SK-N-SH (cell line): ENCODE measurements around the gene ZFX. TPM values are rescaled to one million over a fixed set of nuclear protein-coding genes. Genes with fewer than 3 reads are reported as not detected.

Experiments
- CTCF ChIA-PET: fragments of 300-600, 350-600 bp; formaldehyde crosslinking; extraction: SDS; loops from one replicate; lab custom pipeline; 2021; lab: Yijun Ruan, JAX
- POLR2A ChIA-PET: fragments of 350-600 bp; sonication (Branson Sonifier 250); formaldehyde crosslinking; extraction: SDS; loops from one replicate; lab custom pipeline; 2020; ENCODE audit warnings: antibody characterized with exemption, inconsistent platforms; lab: Yijun Ruan, JAX
- DNase-seq: peaks from one replicate; pipeline ENCODE4 v3.0.0; 2012
- H2AFZ ChIP-seq: fragments of 200-600 bp; sonication (generic); 2 replicates; pipeline ENCODE4 v1.8.1; 2016; ENCODE audit warnings: antibody characterized with exemption, mild to moderate bottlenecking, low read depth
- H3F3A ChIP-seq: fragments of 200-600 bp; sonication (generic); replicated peaks from 2 replicates; pipeline ENCODE3; 2016; ENCODE audit warnings: antibody characterized with exemption, mild to moderate bottlenecking; ENCODE audit not compliant: insufficient read depth
- H3K27ac ChIP-seq, 2 experiments: fragments of 200-500 bp in 1 of 2; fragments of 200-600 bp in 1 of 2; sonication (Bioruptor generic) in 1 of 2; sonication (generic), shearing (Covaris generic) in 1 of 2; 2 replicates each; pipeline versions ENCODE4 v1.5.1 to v1.6.1; 2014 to 2016; ENCODE audit warnings: low read depth in 2 of 2, inconsistent platforms in 1 of 2, low read length in 1 of 2, mild to moderate bottlenecking in 1 of 2, mixed read lengths in 1 of 2
- H3K27me3 ChIP-seq: fragments of 200-600 bp; sonication (generic), shearing (Covaris generic); 2 replicates; pipeline ENCODE4 v1.6.1; 2016; ENCODE audit warnings: mixed run types; ENCODE audit not compliant: insufficient read depth
- H3K36me3 ChIP-seq, 2 experiments: fragments of 200-500 bp in 1 of 2; fragments of 200-600 bp in 1 of 2; sonication (Bioruptor generic) in 1 of 2; sonication (generic) in 1 of 2; replicated peaks in 1 of 2; 2 replicates each; pipeline versions ENCODE3 to v1.5.1; 2014 to 2016; ENCODE audit warnings: low read length in 1 of 2, mild to moderate bottlenecking in 1 of 2; ENCODE audit not compliant: insufficient read depth in 2 of 2, control insufficient read depth in 1 of 2
- H3K4me1 ChIP-seq, 2 experiments: fragments of 200-500 bp in 1 of 2; fragments of 200-600 bp in 1 of 2; sonication (Bioruptor generic) in 1 of 2; sonication (generic), shearing (Covaris generic) in 1 of 2; 2 replicates each; pipeline versions ENCODE4 v1.5.1 to v1.6.1; 2014 to 2016; ENCODE audit warnings: low read depth in 1 of 2, low read length in 1 of 2, mixed run types in 1 of 2; ENCODE audit not compliant: insufficient read depth in 2 of 2, control insufficient read depth in 1 of 2
- H3K4me2 ChIP-seq: fragments of 200-600 bp; sonication (generic), shearing (Covaris generic); 2 replicates; pipeline ENCODE4 v1.6.1; 2017; ENCODE audit warnings: mixed run types
- H3K4me3 ChIP-seq, 2 experiments: fragments of 200-500 bp in 1 of 2; fragments of 200-600 bp in 1 of 2; sonication (Bioruptor generic) in 1 of 2; sonication (generic), shearing (Covaris generic) in 1 of 2; 2 replicates each; pipeline versions ENCODE4 v1.5.1 to v1.8.1; 2014 to 2016; ENCODE audit warnings: low read depth in 2 of 2, inconsistent platforms in 1 of 2, low read length in 1 of 2, mild to moderate bottlenecking in 1 of 2, mixed read lengths in 1 of 2, moderate library complexity in 1 of 2
- H3K79me2 ChIP-seq: fragments of 200-600 bp; sonication (generic); 2 replicates; pipeline ENCODE4 v1.8.1; 2017; ENCODE audit warnings: mild to moderate bottlenecking; ENCODE audit not compliant: insufficient read depth
- H3K9ac ChIP-seq: fragments of 200-600 bp; sonication (generic); 2 replicates; pipeline ENCODE4 v1.6.1; 2017; ENCODE audit warnings: mixed run types
- H3K9me2 ChIP-seq: fragments of 200-600 bp; sonication (generic); 2 replicates; pipeline ENCODE4 v1.6.1; 2017; ENCODE audit warnings: mixed run types
- H3K9me3 ChIP-seq: fragments of 200-600 bp; sonication (generic); 2 replicates; pipeline ENCODE4 v1.6.1; 2017; ENCODE audit warnings: mixed run types, mild to moderate bottlenecking, moderate library complexity
- H4K20me1 ChIP-seq: fragments of 200-600 bp; sonication (generic); 2 replicates; pipeline ENCODE4 v1.6.1; 2017; ENCODE audit warnings: mild to moderate bottlenecking, mixed run types; ENCODE audit not compliant: insufficient read depth
- EP300 ChIP-seq, 2 experiments: IDR thresholded peaks; 2 replicates each; pipeline versions ENCODE4 v1.4.0 to v1.6.1; 2012; ENCODE audit warnings: borderline replicate concordance in 1 of 2, low read depth in 1 of 2, low read length in 1 of 2
- EZH2phosphoT487 ChIP-seq: fragments of 200-600 bp; sonication (generic); IDR thresholded peaks from 2 replicates; pipeline ENCODE4 v1.6.1; 2017; ENCODE audit warnings: low read depth, mixed run types, mild to moderate bottlenecking, antibody characterized with exemption, moderate library complexity, borderline replicate concordance
- FOSL2 ChIP-seq: IDR thresholded peaks from 2 replicates; pipeline ENCODE4 v1.4.0; 2012; ENCODE audit warnings: low read depth, mild to moderate bottlenecking, moderate library complexity, borderline replicate concordance
- FOXJ3 ChIP-seq: sonication (generic); formaldehyde crosslinking; IDR thresholded peaks from 2 replicates; pipeline ENCODE4 v1.5.1; 2020; ENCODE audit warnings: mild to moderate bottlenecking, missing genetic modification reagents
- JUND ChIP-seq: IDR thresholded peaks from 2 replicates; pipeline ENCODE4 v1.4.0; 2012
- MXI1 ChIP-seq: IDR thresholded peaks from 2 replicates; pipeline ENCODE4 v1.6.1; 2012; ENCODE audit warnings: mild to moderate bottlenecking, low read depth, low read length, improper control_type of control experiment
- NFIC ChIP-seq: IDR thresholded peaks from 2 replicates; pipeline ENCODE4 v1.4.0; 2012; ENCODE audit warnings: borderline replicate concordance
- NRF1 ChIP-seq: IDR thresholded peaks from 2 replicates; pipeline ENCODE4 v1.6.1; 2012; ENCODE audit warnings: low read depth, mild to moderate bottlenecking, low read length
- RFX5 ChIP-seq: IDR thresholded peaks from 2 replicates; pipeline ENCODE4 v1.6.1; 2012; ENCODE audit warnings: mild to moderate bottlenecking, improper control_type of control experiment, low read length
- TAF1 ChIP-seq: IDR thresholded peaks from 2 replicates; pipeline ENCODE4 v1.6.1; 2012; ENCODE audit warnings: low read depth, mild to moderate bottlenecking, low read length, moderate library complexity, borderline replicate concordance
- TCF12 ChIP-seq: IDR thresholded peaks from 2 replicates; pipeline ENCODE4 v1.4.0; 2012
- WGBS: methylation state at CpG from one replicate; pipeline ENCODE4 v1.1.6; 2017; ENCODE audit warnings: low lambda C conversion rate; 5-methylcytosine and 5-hydroxymethylcytosine counted together
- polyA plus RNA-seq, 3 experiments: library from polyadenylated mRNA; depleted of rRNA; stranded (reverse); fragments of >200 nt; gene quantifications; 2 replicates each; pipeline ENCODE4 v1.2.3, GENCODE V29; 2012
- TF ChIP-seq, protein P1 (sequence below): IDR thresholded peaks from 2 replicates; pipeline ENCODE4 v1.4.0; 2012; ENCODE audit warnings: low read depth, borderline replicate concordance
- TF ChIP-seq, protein P2 (sequence below): fragments of 150-350 bp; IDR thresholded peaks from 2 replicates; pipeline ENCODE4 v1.6.1; 2016; ENCODE audit warnings: mild to moderate bottlenecking, low read depth, low read length
- TF ChIP-seq, protein P3 (sequence below): IDR thresholded peaks from 2 replicates; pipeline ENCODE4 v1.4.0; 2012; ENCODE audit warnings: low read depth
- TF ChIP-seq, protein P4 (sequence below): fragments of 150-350 bp; IDR thresholded peaks from 2 replicates; pipeline ENCODE4 v1.6.1; 2017; ENCODE audit warnings: antibody characterized with exemption, low read length, low read depth, borderline replicate concordance
- TF ChIP-seq, protein P5 (sequence below): IDR thresholded peaks from 2 replicates; pipeline ENCODE4 v1.4.0; 2012; ENCODE audit warnings: low read depth, borderline replicate concordance

ZFX gene
- polyA plus RNA-seq, 1 of the 3 experiments (the other 2 are of a cell fraction): 9.0 TPM

DNA sequence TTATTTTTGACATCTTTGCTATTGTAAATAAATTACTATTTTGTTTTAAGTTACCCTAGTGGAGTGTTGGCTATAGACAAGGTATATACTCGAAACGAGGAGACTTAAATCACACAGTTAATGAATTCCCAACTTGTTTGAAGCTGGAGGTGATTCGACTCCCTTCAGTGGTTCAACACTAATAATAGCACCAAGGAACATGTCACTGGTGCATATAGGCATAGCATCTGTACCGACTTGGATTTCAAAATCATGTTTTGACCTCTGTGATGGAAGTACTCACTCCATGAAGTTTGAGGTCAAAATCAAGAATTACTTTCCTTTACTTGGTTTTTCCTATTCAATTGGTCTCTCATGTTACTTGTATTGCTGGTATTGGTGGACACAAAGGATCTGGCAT, 66.5 kb downstream of the ZFX start (continued):
- TF ChIP-seq EP300 (IDR thresholded peaks at IDR 0.05; ENCODE audit: borderline replicate concordance in 1 of 2, low read depth in 1 of 2, low read length in 1 of 2) (no peak), TCF12 (no peak), MXI1 (no peak), EZH2phosphoT487 (no peak), JUND (no peak)
- TF ChIP-seq, protein P1, sequence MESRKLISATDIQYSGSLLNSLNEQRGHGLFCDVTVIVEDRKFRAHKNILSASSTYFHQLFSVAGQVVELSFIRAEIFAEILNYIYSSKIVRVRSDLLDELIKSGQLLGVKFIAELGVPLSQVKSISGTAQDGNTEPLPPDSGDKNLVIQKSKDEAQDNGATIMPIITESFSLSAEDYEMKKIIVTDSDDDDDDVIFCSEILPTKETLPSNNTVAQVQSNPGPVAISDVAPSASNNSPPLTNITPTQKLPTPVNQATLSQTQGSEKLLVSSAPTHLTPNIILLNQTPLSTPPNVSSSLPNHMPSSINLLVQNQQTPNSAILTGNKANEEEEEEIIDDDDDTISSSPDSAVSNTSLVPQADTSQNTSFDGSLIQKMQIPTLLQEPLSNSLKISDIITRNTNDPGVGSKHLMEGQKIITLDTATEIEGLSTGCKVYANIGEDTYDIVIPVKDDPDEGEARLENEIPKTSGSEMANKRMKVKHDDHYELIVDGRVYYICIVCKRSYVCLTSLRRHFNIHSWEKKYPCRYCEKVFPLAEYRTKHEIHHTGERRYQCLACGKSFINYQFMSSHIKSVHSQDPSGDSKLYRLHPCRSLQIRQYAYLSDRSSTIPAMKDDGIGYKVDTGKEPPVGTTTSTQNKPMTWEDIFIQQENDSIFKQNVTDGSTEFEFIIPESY: no peak
- TF ChIP-seq, protein P2, sequence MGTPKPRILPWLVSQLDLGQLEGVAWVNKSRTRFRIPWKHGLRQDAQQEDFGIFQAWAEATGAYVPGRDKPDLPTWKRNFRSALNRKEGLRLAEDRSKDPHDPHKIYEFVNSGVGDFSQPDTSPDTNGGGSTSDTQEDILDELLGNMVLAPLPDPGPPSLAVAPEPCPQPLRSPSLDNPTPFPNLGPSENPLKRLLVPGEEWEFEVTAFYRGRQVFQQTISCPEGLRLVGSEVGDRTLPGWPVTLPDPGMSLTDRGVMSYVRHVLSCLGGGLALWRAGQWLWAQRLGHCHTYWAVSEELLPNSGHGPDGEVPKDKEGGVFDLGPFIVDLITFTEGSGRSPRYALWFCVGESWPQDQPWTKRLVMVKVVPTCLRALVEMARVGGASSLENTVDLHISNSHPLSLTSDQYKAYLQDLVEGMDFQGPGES: no peak
- TF ChIP-seq, protein P3, sequence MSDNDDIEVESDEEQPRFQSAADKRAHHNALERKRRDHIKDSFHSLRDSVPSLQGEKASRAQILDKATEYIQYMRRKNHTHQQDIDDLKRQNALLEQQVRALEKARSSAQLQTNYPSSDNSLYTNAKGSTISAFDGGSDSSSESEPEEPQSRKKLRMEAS: no peak

DNA sequence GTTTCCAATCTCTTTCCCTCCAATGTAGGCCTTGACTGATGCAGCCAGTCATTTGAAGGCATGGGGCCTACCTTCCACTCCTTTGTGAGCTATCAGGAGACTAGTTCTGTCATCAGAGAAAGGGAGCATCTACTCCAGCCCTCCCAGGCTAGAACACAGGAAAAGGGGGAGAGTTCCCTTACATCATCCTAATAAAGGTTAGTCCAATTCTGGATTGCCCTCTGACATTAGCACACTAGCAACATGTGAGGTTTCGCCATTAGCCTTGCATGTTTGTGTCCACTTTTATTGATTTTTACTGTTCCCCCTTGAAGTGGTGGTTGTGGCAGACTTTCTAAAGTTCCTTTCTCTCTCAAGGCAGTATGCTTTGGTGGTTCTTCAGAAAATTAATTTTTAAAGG, 67.3 kb downstream of the ZFX start:
- no peak for DNase-seq
- Histone ChIP-seq H3K79me2 (peaks cover 8% of the 10 kb centered on the region; the same call in 1 of the 2 replicates), H3K9ac (no peak overlapping the region), H3K27me3 (no peaks in the 10 kb centered on the region), H3F3A (peaks cover 17% of the 10 kb centered on the region), H3K4me1 (no peaks in the 10 kb centered on the region), H3K9me3 (no peaks in the 10 kb centered on the region), H3K4me3 (no peak overlapping the region), H2AFZ (no peak overlapping the region), H3K4me2 (no peak overlapping the region), H3K9me2 (no peaks in the 10 kb centered on the region), H3K36me3 (peaks cover 26 to 29% of the 10 kb centered on the region in 2 experiments), H3K27ac (no peak overlapping the region), H4K20me1 (0 out of 2 replicates have a peak, but pooled peaks cover 4% of the 10 kb centered on the region)
- 100% methylated on average over 1 of the region's 1 CpG for WGBS
- POLR2A ChIA-PET: no interaction called here
- CTCF ChIA-PET: interaction anchor here (1.1 kb wide), 1 partner anchor 23 kb away, joined by 3 read pairs; no protein-coding TSS in a partner anchor
- TF ChIP-seq FOSL2 (no peak), JUND (no peak), RFX5 (no peak), FOXJ3 (CRISPR knock-in tag) (no peak), NRF1 (no peak), TAF1 (no peak), NFIC (no peak)
- TF ChIP-seq, protein P4, sequence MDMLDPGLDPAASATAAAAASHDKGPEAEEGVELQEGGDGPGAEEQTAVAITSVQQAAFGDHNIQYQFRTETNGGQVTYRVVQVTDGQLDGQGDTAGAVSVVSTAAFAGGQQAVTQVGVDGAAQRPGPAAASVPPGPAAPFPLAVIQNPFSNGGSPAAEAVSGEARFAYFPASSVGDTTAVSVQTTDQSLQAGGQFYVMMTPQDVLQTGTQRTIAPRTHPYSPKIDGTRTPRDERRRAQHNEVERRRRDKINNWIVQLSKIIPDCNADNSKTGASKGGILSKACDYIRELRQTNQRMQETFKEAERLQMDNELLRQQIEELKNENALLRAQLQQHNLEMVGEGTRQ: no peak
- TF ChIP-seq, protein P5, sequence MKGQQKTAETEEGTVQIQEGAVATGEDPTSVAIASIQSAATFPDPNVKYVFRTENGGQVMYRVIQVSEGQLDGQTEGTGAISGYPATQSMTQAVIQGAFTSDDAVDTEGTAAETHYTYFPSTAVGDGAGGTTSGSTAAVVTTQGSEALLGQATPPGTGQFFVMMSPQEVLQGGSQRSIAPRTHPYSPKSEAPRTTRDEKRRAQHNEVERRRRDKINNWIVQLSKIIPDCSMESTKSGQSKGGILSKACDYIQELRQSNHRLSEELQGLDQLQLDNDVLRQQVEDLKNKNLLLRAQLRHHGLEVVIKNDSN: no peak
- TF ChIP-seq, protein P2: no peak
